Measurements from ENCODE around the gene GREB1. TPM values are rescaled to one million over a fixed set of nuclear protein-coding genes. Genes with fewer than 3 reads are reported as not detected.

The GREB1 gene
- total RNA-seq, 4 donors from 2014 or later = 0.20 to 2.6 (median 1.5) TPM

DNA sequence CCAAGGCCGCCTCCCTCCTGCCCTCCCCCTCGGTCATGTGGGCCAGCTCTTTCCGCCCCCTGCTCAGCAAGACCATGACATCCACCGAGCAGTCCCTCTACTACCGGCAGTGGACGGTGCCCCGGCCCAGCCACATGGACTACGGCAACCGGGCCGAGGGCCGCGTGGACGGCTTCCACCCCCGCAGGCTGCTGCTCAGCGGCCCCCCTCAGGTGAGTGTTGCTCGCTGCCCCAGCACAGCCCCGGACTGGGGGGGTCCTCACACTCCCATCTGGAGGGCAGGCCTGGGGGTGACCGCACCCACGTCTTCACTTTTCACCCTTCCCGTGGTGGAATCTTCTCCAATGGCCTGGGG is 84.8 kb downstream of the GREB1 start:
- Histone ChIP-seq H3K27ac (no peak overlapping the region), H3K4me1 (no peaks in the 10 kb centered on the region), H3K4me3 (no peak overlapping the region), H3K36me3 (no peaks in the 10 kb centered on the region), H3K27me3 (no peaks in the 10 kb centered on the region), H3K9me3 (no peaks in the 10 kb centered on the region)
- TF ChIP-seq, protein P1, sequence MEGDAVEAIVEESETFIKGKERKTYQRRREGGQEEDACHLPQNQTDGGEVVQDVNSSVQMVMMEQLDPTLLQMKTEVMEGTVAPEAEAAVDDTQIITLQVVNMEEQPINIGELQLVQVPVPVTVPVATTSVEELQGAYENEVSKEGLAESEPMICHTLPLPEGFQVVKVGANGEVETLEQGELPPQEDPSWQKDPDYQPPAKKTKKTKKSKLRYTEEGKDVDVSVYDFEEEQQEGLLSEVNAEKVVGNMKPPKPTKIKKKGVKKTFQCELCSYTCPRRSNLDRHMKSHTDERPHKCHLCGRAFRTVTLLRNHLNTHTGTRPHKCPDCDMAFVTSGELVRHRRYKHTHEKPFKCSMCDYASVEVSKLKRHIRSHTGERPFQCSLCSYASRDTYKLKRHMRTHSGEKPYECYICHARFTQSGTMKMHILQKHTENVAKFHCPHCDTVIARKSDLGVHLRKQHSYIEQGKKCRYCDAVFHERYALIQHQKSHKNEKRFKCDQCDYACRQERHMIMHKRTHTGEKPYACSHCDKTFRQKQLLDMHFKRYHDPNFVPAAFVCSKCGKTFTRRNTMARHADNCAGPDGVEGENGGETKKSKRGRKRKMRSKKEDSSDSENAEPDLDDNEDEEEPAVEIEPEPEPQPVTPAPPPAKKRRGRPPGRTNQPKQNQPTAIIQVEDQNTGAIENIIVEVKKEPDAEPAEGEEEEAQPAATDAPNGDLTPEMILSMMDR (IDR thresholded peaks at IDR 0.05) = no peak
- TF ChIP-seq EP300 (IDR thresholded peaks at IDR 0.05; ENCODE audit: low read depth) (no peak), POLR2A (IDR thresholded peaks at IDR 0.05) (no peak), POLR2AphosphoS5 (IDR thresholded peaks at IDR 0.05) (no peak)
- 95% methylated on average over 20 of the region's 20 CpGs; no CpG with 5 or more reads in 1 of the 2 donors for WGBS, 2 donors (ENCODE audit: low coverage in 1 of 2)
- no peak for DNase-seq
- in situ Hi-C loops (cut with MboI; ENCODE audit: low pct_ligation_motif_present in 1 of 4, low pct_unique_long_range_greater_than_20kb in 1 of 4, low sequenced_read_pairs in 3 of 4) (no loop called here), intact Hi-C loops (cut with DNase I; ENCODE audit: low total_unique reads) (no loop called here)

DNA sequence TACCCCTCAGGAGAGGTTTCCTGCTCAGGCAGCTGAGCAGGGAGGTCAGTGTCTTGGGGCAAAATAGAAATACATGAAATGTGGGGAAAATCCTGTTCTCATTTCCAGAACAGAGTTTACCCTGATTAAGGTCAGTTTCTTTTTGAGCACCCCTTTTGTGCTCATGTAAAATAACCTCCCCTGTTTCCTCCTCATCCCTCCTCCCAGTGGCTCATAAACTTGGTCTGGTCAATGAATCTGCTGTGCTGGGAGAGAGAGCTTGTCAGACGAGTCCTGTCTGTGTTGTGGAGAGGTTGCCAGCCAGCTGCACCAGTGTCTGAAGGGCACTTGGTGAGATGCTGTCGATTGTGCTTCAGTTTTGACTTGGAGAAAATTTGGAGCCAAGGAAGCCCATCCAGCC is 87.6 kb downstream of the GREB1 start:
- in situ Hi-C loops (cut with MboI; ENCODE audit: low pct_ligation_motif_present in 1 of 4, low pct_unique_long_range_greater_than_20kb in 1 of 4, low sequenced_read_pairs in 3 of 4) = no loop called here
- intact Hi-C loops (cut with DNase I; ENCODE audit: low total_unique reads) = no loop called here
- Histone ChIP-seq H3K4me3 (no peak overlapping the region), H3K27me3 (no peaks in the 10 kb centered on the region), H3K36me3 (no peaks in the 10 kb centered on the region), H3K4me1 (no peaks in the 10 kb centered on the region), H3K27ac (no peak overlapping the region), H3K9me3 (no peaks in the 10 kb centered on the region)
- no peak for TF ChIP-seq POLR2AphosphoS5 (IDR thresholded peaks at IDR 0.05)
- 45% methylated on average over 2 of the region's 2 CpGs; no CpG with 5 or more reads in 1 of the 2 donors for WGBS, 2 donors (ENCODE audit: low coverage in 1 of 2)
- DNase-seq = no peak

DNA sequence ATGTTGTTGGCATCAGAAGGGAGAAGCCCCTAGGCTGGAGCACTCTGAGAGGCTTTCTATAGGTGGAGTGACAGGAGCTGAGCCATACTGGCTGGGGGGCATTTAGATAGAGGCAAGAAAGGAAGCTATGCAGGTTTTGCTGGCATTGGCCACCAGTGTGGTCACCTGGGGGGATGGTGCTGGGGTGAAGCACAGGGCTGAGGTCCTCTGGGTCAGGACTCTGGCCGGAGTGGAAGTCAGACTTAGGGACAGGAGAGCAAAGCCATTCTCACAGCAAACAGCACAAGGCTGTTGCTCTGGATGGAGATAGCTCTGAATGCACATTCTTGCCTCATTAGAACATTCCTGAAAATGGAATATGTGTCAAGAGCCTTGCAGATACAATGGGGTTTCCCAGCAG is 88.8 kb downstream of the GREB1 start:
- H3K27ac ChIP-seq = no peak overlapping the region
- 74% methylated on average over 1 of the region's 1 CpG; no CpG with 5 or more reads in 1 of the 2 donors for WGBS, 2 donors (ENCODE audit: low coverage in 1 of 2)
- no peak for TF ChIP-seq POLR2AphosphoS5 (IDR thresholded peaks at IDR 0.05)
- TF ChIP-seq, protein P1 (IDR thresholded peaks at IDR 0.05) = no peak
- DNase-seq = no peak
- no peaks in the 10 kb centered on the region for H3K9me3 ChIP-seq
- in situ Hi-C loops (cut with MboI; ENCODE audit: low pct_ligation_motif_present in 1 of 4, low pct_unique_long_range_greater_than_20kb in 1 of 4, low sequenced_read_pairs in 3 of 4) = no loop called here
- H3K4me1 ChIP-seq = no peaks in the 10 kb centered on the region
- H3K36me3 ChIP-seq = no peaks in the 10 kb centered on the region
- intact Hi-C loops (cut with DNase I; ENCODE audit: low total_unique reads) = no loop called here
- no peaks in the 10 kb centered on the region for H3K27me3 ChIP-seq
- H3K4me3 ChIP-seq = no peak overlapping the region

DNA sequence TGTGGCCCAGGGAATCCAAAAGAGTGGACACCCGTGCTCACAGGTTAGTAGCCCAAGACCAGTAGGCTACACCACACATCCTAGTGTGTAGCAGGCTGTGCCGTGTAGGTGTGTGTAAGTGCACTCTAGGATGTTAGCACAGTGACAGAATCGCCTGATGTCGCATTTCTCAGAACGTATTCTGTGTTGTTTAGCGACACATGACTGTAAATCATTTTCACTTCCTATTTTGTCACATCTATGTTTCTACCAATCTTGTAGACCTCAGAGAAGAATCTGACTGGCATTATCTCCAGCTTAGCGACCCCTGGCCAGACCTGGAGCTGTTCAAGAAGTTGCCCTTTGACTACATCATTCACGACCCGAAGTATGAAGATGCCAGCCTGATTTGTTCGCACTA is 91.0 kb downstream of the GREB1 start:
- no peak overlapping the region for H3K27ac ChIP-seq
- H3K9me3 ChIP-seq = no peaks in the 10 kb centered on the region
- no peaks in the 10 kb centered on the region for H3K27me3 ChIP-seq
- in situ Hi-C loops (cut with MboI; ENCODE audit: low pct_ligation_motif_present in 1 of 4, low pct_unique_long_range_greater_than_20kb in 1 of 4, low sequenced_read_pairs in 3 of 4) = no loop called here
- no peaks in the 10 kb centered on the region for H3K4me1 ChIP-seq
- DNase-seq = no peak
- intact Hi-C loops (cut with DNase I; ENCODE audit: low total_unique reads) = no loop called here
- WGBS, 2 donors (ENCODE audit: low coverage in 1 of 2) = 83 to 90% methylated on average over 1 to 10 of the region's 10 CpGs
- no peak overlapping the region for H3K4me3 ChIP-seq
- no peaks in the 10 kb centered on the region for H3K36me3 ChIP-seq
- TF ChIP-seq POLR2AphosphoS5 (IDR thresholded peaks at IDR 0.05) (no peak), POLR2A (IDR thresholded peaks at IDR 0.05) (no peak), EP300 (IDR thresholded peaks at IDR 0.05; ENCODE audit: low read depth) (no peak)
- TF ChIP-seq, protein P1 (IDR thresholded peaks at IDR 0.05) = no peak

DNA sequence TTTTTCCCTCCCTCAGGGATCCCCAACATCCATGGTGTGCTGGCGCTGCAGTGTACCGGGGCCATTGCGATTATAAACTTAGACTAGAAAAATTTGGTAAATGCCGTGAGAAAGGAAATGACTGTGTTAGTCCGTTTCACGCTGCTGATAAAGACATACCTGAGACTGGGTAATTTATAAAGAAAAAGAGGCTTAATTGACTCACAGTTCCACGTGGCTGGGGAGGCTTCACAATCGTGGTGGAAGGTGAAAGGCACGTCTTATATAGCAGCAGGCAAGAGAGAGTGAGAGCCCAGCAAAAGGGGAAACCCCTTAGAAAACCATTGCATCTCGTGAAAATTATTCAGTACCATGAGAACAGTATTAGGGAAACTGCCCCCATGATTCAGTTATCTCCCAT is 91.8 kb downstream of the GREB1 start:
- 61 to 86% methylated on average over 7 to 10 of the region's 10 CpGs for WGBS, 2 donors (ENCODE audit: low coverage in 1 of 2)
- DNase-seq = no peak
- Histone ChIP-seq H3K36me3 (no peaks in the 10 kb centered on the region), H3K27ac (no peak overlapping the region), H3K4me3 (no peak overlapping the region), H3K27me3 (no peaks in the 10 kb centered on the region), H3K9me3 (no peaks in the 10 kb centered on the region), H3K4me1 (no peaks in the 10 kb centered on the region)
- intact Hi-C loops (cut with DNase I; ENCODE audit: low total_unique reads) (no loop called here), in situ Hi-C loops (cut with MboI; ENCODE audit: low pct_ligation_motif_present in 1 of 4, low pct_unique_long_range_greater_than_20kb in 1 of 4, low sequenced_read_pairs in 3 of 4) (no loop called here)
- TF ChIP-seq POLR2A (IDR thresholded peaks at IDR 0.05) = no peak
- TF ChIP-seq, protein P1 (IDR thresholded peaks at IDR 0.05) = no peak
